HG03103 (cell line): ENCODE results near the gene APAF1.
A peak's percentile ranks its signal among the peaks of the same experiment; 100 is the strongest.

Experiments
- ATAC-seq: cut with Tn5 transposase; IDR thresholded peaks from one replicate; pipeline ENCODE4 v1.9.1; 2021; ENCODE audit warnings: low read depth; ENCODE audit not compliant: unreplicated experiment

The APAF1 gene

GRCh38 chr12:98721204-98721702, 76.2 kb downstream of the APAF1 start:
- ATAC-seq, result no peak

GRCh38 chr12:98724384-98725155, 79.5 kb downstream of the APAF1 start:
- ATAC-seq, result no peak

- peak; percentile 85 for ATAC-seq
Measured at GRCh38 chr12:98725476-98726247, 80.6 kb downstream of the APAF1 start.

GRCh38 chr12:98727196-98727595, 82.1 kb downstream of the APAF1 start:
- no peak for ATAC-seq

- ATAC-seq, result no peak
Measured at GRCh38 chr12:98730412-98730811, 85.3 kb downstream of the APAF1 start.

- no peak for ATAC-seq
Measured at GRCh38 chr12:98733667-98734350, 88.7 kb downstream of the APAF1 start.

- ATAC-seq, result no peak
Measured at GRCh38 chr12:98735821-98736220, 90.7 kb downstream of the APAF1 start.

GRCh38 chr12:98736352-98737321, 91.5 kb downstream of the APAF1 start:
- ATAC-seq, result no peak

- no peak for ATAC-seq
Measured at GRCh38 chr12:98737322-98737712, 92.2 kb downstream of the APAF1 start.

- no peak for ATAC-seq
Measured at GRCh38 chr12:98738002-98738401, 92.9 kb downstream of the APAF1 start.

GRCh38 chr12:98738539-98738938, 93.4 kb downstream of the APAF1 start:
- ATAC-seq, result no peak

- no peak for ATAC-seq
Measured at GRCh38 chr12:98740751-98741150, 95.7 kb downstream of the APAF1 start.

GRCh38 chr12:98741196-98741555, 96.1 kb downstream of the APAF1 start:
- ATAC-seq, result no peak

GRCh38 chr12:98741556-98742265, 96.6 kb downstream of the APAF1 start:
- ATAC-seq, result no peak

GRCh38 chr12:98743362-98743953, 98.4 kb downstream of the APAF1 start:
- peak; percentile 42 for ATAC-seq

- no peak for ATAC-seq
Measured at GRCh38 chr12:98744680-98745079, 99.6 kb downstream of the APAF1 start.

GRCh38 chr12:98745578-98746391, 100.7 kb downstream of the APAF1 start:
- no peak for ATAC-seq

GRCh38 chr12:98748463-98748862, 103.4 kb downstream of the APAF1 start:
- ATAC-seq, result no peak
